Renal cortical epithelial cell (primary cell): Measurements from ENCODE around the gene C8A. TPM values are rescaled to one million over a fixed set of nuclear protein-coding genes. Genes with fewer than 3 reads are reported as not detected.

Experiments
- DNase-seq: peaks from one replicate; pipeline ENCODE4 v3.0.0-alpha.2; 2011; ENCODE audit warnings: low read depth
- total RNA-seq: library from RNA; depleted of rRNA; stranded (reverse); fragments of >200 nt; gene quantifications from 2 replicates; pipeline ENCODE4 v1.2.3, GENCODE V29; 2014

The C8A gene
- total RNA-seq, 1 donor from 2014 or later: not detected

DNA sequence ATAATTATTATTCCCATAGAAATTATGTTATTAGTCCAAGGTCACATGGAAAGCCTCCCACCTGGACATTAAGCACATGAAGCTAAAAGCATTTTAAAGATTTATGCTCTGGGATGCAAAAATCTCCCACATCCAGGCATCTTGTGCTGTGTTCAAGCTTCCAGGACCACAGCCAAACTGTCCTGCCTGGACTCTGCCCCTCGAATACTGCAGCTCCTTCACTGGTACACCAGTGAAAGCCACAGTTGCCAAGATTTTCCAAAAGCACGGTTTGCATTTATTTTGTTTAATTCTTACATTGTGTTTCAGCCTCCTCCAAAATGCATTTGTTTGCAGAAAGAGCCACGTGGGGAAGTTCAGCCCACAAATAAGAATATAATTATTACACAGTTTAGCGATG is 72.6 kb downstream of the C8A start:
- DNase-seq: no peak

DNA sequence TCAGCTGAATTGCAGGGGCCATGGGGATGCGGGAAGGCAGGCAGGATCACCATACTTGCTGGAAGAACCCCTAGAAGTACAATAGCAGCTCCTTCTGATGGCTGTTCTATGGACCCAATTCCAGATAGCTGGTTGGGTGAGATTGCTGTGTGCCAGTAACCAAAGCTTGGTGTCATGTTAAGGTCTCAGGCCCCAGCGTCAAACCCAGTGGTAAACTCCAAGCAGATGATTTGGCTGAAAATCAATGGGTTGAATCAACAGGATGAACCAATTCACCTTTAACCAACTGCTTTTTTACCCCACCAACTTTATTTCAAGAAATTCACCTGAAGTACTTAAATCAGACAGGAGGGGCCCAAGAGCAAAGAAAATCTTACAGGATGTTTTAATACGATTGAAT is 73.4 kb downstream of the C8A start:
- DNase-seq: no peak

DNA sequence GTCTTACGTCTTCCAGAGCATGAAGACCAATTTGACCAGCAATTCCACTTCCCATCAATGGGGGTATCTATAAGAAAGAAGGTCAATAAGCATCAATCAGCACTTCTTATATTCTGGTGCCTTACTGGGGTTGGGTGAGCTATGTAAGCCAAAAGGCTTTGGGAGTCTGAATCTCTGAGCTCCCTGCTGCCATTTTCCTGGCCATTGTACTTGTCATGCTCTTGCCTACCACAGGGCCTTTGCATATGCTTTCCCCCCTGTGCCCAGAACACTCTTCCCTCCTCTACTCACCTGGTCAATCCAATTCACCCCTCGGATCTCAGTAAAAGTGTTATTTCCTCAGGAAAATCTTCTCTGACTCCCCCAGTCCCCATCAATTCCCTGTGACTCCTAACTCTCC is 74.9 kb downstream of the C8A start:
- no peak for DNase-seq

DNA sequence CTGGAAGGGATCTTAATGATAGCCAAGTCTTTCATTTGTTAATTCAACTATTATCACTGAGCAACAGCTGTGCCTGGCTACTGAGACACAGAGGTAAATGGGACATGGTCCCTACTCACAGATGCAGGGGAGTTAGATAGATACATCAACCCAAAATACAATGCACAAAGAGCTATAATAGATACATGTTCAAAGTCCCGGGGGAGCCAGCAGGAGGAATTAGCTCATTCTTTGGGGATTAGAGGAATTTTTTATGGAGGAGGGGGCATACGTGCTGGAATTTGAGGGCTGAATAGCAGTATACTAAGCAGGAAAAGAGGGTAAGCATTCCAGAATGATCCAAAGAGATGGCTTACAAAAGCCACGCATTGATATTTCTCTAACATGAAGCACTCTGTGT is 76.6 kb downstream of the C8A start:
- DNase-seq: no peak

DNA sequence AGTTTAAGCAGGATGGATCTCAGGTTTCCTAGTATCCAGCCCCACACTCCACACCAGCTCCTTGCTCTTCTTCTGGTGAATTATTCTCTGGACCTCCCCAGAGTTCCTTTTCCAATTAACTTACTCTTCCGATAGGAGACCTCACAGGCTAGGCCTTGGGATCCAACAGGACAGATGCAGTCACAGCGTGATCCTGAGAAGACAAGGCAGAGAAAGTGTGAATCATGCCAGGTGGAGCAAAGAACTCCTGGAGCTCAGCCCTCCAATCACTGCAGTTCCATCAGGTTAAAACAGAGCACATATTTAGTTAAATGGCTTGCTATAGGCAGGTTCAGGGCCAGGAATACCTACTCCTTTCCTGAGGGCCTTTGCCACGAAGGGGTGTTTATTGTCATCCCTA is 77.1 kb downstream of the C8A start:
- no peak for DNase-seq

DNA sequence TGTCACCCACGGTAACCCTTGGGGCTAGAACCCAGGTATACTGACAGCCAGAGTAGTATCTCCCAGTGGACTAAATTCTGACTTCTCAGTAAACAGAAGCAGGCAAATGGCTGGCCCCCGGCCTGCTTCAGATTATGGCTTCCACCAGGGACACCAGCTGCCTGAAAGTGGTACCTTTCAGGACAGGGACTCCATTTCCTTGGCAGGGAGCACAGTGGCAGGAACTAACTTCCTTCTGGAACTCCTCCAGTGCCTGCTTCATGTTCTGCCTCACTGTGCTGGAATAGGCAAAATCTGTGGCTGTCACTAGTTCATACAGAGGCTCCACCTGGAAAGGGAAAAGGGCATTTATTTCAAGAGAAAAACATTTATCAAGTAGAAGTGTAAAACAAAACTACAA is 78.6 kb downstream of the C8A start:
- DNase-seq: no peak

DNA sequence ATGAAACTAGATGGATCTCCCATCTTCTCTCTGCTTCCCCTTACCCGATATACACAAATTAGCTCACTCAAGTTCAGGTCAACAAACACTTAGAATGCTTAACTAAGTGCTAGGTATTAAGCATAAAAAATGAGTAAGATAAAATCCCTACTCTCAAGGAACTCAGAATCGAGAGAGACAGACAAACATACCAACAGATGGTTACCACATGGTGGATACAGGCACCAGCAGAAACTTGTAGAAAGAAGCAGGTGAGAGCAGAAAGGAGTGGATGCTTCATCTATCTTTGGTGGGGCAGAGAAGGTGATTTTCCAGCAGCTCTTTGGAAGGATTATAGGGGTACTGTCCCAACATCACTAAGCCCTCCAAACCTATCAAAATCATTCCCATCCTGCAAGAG is 79.0 kb downstream of the C8A start:
- DNase-seq: no peak

DNA sequence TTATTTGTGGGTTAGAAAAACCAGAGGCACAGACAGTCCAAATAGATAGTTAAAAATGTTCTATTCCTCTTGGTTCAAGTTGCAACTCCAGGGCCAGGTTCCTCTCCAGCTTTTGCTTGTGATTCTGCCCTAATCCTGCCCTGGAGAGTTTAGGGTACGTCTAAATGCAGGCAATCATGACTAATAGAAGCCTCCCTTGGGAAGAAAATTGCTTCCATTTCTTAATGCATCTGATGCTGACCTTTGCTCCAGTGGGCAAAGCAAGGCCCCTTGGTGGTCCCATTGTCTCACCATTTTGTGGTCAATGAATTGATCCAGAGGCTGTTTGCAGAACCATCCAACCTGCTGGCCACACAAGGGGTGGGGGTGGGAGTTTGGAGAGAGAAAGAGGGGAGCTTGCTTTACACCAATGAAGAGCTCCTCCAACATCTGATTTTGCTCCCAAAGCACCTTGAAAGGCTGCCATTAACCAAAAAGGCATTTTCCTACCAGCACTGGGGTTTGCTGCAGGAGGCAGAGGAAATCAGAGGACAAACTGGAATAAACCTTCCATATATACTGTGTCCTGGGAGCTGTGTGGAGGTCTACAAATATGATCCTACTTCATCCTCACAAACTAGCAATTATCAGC is 79.9 kb downstream of the C8A start:
- DNase-seq: no peak

DNA sequence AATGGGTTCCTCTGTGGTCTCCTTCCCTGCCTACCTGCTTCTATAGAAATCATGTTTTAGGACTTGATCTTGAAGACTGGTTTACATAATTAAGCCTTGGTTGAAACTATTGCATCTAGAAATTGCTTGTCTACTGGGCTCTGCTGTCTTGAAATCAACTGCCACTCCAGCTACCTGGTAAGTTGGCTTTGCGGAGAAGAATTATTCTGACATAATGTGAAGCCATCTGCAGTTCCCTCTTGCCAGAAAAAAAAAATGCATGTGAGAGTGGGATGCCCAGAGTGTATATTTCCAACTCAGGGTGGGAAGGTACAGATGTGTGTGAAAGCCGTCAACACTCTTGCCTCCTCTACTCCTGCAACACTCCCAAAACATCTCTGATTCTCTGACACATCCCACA is 84.0 kb downstream of the C8A start:
- DNase-seq: no peak

DNA sequence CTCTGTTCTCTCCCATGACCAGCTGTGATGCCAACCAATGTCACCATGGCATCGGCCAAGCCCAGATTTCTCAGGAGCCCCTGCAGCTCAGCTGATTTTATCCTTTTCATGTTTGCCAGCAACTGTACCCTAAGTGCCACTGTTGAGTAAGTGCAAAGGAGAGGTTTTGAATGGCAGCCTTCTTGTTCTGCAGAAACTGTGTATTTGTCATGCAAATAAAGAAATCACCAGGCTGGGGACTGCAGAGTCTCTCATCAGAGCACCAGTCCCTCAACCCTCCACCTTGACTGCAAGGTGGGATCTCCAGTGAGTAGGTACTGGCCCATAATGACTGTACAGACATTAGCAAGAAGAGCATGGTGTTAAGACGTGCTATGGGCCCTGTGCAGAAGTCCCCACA is 84.6 kb downstream of the C8A start:
- DNase-seq: no peak

DNA sequence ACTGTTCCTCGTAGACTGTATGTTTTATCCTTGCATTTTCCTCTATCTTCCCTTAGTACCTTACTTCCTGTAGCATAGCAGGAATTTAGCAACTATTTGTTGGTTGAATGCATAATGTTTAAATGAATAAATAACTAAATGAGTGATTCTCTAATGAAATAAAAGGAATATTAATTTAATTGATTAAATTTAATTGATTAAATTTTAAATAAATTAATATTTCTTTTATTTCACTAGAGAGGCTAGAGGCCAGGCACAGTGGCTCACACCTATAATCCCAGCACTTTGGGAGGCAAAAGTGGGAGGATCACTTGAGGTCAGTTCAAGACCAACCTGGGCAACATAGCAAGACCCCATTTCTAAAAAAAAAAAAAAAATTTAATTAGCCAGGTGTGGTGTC is 85.4 kb downstream of the C8A start:
- no peak for DNase-seq

DNA sequence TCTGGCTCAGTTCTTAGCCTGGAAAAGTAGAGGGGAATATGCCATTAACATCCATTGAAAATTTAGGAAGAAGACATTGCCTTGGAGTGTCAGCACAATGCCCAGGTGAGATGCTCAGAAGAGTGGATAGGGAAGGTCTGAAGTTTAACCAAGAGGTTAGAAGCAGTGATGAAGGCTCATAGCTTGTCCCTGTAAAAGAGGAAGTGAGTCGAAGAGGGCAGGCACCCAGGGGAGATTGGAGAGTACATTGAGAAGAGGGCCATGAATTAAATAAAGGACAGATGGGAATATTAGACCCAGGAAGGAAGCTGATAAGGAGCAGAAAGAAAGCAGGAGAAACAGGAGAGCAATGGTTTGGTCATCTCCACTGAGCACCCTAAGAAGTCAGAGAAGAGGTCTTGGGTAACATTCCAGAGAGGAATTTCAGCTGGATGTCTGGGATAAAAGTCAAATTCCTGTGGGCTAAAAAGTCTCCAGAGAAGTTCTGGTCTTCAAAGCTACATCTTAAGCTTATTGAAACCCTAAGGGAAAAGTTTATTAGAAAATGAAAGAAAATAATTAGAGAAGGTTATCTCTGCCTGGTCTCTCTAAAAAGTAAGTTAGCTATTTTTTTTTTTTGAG is 93.9 kb downstream of the C8A start:
- peak; percentile 37 for DNase-seq

DNA sequence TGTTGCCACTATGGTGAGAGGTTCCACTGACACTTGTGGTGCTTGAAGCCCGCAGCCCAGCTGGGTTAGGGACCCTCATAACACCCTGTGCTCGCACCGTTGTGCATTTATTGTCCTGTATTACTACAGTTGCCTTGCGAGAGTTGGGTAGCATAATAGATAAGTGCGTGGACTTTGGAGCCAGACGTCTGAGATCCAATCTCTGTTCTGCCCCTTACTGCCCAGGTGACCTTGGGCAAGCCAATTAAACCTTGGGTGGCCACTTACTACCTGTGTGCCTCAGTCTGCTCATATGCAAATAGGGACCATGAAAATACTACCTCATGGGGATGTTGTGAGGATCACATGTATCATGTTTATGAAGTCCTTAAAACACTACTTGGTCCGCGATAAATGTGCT is 97.9 kb downstream of the C8A start:
- DNase-seq: no peak

DNA sequence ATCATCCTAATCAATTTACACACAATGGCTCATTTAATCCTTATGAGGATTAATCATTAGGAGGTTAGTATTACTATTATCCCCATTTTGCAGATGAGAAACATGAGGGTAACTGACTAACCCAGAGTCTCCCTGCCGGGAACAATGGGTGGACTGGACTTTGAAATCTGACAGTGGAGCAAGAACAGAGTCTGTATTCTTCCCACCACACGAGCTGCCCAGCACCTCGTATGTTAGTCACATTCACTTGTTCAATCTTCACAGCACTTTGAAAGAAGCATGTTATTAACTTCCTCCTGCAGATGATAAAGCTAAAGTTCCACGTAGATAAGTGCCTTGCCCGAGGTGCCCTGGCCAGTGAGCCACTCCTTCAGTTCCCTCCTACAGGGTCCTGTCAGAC is 98.8 kb downstream of the C8A start:
- DNase-seq: no peak

DNA sequence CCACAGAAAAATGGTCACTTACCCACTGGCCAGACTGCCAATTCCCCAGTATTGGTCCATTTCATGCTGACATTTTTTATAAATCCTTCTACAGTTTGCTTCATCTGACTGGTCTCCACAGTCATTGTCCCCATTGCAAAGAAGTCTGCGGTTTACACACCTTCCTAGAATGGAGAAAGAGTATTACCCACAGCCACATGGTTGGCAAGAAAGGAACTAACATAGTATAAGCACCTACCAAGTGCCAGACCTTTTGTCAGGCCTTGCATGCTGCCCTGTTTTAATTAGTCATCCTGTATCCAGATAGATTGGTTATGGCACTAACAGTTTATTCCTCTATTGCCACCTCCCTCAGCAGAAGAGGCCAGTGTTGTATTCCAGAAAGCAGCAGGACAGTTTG is 100.1 kb downstream of the C8A start:
- DNase-seq: no peak

DNA sequence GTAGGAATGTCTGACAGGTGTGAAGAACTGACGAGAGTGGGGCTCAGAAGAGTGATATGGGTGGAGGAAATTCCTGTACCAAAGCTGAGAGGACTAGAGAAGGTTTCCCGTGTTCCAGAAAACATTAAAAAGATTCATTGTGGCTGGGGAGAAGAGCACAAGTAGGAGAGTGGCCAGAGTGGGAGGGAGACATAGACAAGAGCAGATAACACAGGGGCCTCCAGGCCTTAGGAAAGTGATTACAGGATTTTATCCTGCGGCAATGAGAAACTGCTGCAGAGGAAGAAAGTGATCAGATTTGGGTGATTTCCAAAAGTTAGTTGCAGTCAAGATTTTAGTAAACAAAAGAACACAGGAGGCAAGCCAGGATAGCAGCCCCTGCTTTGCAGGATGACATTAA is 103.3 kb downstream of the C8A start:
- DNase-seq: no peak

DNA sequence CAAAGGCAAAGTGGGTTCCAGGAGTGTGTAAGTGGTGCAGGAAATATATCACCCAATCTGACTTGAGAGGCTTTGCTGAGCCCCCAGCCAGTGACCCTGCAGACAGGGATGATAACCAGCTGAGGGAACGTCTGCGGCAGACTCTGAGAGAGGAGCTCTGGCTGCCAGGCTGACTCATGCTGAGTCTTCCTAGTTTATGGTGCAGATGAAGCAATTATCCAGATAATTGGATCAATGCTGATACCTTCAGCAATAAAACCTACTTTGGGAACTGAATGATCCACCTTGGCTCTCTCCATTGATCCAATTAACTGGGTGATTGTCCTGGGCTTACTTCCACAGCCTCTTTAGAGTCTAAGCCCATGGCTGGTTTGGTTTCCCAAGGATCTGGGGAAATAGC is 103.9 kb downstream of the C8A start:
- DNase-seq: peak; percentile 23

DNA sequence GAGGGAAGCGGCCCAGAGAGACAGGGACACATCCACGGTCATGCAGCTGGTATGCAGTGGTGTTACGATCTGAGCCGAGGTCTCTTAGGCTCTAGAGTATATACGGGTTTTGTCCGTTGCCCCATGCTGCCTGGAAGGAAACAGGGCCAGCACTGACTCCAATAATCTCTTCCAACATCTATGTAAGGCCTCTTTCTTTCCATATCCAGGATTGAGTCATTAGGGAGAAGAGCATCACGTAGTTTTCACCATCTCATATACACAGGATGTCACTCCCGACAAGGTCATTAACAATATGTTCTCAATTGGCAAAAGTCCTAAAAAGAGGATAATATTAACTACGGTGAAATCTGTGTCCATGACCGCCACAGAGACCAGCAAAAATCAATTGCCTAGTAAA is 106.8 kb downstream of the C8A start:
- no peak for DNase-seq

DNA sequence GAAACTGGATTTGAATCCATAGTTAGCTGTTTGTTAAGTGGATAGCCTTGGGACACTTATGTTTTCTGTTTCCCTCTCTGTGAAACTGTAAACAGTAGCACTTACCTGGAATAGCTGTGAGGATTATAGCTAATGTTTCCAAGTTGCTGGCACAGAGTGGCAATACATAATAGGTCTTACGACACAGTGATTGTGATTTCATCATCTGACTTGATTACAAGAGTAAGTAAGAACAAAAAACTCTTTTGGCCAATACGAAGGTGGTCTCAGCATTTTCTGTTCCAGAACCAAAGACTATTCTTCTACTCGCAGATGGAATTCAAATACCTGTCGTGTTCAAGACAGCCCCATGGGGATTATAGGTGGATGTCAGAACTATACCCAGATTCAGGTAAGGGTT is 109.1 kb downstream of the C8A start:
- DNase-seq: peak; percentile 86

DNA sequence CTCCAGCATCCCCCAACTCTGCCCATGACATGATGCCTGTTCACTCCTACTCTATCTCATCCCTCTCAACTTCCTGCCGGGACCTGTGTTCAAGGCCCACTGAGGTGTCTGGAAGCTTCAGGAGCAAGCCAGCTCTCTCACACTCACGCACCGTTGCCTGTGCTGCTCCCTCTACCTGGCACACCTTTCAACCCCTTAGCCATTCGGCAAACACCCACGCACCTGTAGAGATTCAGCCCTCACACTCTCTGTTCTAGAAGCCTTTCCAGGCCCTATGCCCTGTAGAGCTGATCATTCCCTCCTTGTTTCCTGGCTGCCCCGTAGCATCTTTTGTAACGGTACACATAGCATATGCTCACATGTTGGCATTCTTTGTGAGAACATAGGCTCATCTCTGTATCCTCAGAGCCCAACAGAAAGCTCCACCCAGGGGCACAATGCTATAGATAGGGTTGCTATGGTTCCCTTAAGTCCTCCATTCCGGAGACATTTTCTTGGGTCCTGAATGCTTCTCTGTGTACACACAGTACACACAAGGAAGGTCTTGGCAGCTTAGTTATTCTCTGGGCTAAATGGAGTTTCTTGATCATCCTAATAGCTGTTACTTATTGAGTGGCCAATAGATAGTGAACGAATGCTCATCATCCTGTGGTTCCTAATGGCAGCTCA is 109.9 kb downstream of the C8A start:
- DNase-seq: no peak

DNA sequence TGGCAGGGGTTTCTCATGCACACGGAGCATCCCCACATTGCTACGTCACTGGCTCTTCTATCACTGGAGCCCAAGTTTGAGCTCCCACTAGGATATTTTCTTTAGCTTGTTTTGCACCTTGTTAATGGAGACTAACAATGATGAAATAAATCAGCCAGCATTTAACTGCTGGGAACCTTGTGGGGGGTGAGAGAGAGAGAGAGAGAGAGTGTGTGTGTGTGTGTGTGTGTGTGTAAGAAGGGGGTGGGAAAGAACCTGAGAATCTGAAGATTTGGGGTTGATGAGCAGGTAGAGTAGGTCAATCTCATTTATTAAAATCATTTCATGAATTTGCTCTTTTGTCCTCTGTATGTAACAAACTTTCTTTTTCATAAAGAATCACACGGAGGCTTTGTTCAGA is 110.6 kb downstream of the C8A start:
- DNase-seq: peak; percentile 17

DNA sequence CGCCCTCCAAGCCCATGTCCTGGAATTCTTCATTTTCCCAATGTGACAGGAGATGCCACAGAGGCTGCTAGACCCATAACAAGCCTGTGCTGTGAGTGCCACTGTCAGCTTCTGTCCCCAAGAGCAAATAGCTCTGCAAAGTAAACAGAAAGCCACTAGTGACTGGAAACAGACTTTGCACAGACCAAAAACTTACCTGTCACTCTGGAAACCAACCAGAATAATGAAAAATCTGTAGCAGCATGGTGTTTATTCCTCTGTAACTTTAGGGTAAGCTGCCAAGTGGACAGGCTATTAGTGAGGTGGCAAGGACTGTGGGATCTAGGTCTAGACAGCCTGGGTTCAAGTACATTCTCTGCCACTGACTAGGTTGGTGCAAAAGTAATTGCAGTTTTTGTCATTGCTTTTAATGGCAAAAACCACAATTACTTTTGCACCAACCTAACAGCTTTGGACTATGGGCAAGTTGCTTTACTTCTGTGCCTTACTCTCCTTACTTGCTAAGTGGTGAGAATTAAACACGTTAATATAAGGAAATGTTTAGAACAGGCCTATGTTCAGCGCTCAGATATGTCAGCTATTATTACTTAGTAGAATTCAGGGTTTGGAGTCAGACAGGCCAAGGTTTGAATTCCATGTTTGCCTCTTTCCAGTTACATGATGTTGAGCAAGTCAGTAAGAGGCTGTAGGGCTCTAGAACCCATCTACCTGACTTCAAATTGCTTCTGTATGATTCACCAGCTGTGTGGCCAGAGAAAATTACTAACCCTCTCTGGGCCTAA is 111.5 kb downstream of the C8A start, which contains the start of gene C8B:
Gene C8B, minus strand, starts transcription at position 100 of the 782 bp plus-strand sequence. Its CDS starts 67 bp downstream, at position 33.
- DNase-seq: no peak

DNA sequence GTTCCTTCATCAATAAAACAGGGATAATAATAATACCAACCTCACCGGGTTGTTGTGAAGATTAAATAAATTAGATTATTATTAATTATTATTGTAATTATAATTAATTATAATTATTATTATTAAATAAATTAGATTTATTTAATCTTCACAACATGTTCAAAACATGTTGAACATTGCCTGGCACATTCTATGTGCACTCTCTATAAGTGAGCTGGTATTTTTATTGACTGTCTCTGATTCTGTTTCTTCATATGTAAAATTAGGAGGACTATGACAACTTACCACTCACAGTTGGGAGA is 112.1 kb downstream of the C8A start:
- DNase-seq: no peak
